ENCODE measurements around the gene TAF4. TPM values are rescaled to one million over a fixed set of nuclear protein-coding genes. Genes with fewer than 3 reads are reported as not detected.

The TAF4 gene
- total and polyA plus RNA-seq, 8 donors: 14.1 to 21.0 (median 17.1) TPM

DNA sequence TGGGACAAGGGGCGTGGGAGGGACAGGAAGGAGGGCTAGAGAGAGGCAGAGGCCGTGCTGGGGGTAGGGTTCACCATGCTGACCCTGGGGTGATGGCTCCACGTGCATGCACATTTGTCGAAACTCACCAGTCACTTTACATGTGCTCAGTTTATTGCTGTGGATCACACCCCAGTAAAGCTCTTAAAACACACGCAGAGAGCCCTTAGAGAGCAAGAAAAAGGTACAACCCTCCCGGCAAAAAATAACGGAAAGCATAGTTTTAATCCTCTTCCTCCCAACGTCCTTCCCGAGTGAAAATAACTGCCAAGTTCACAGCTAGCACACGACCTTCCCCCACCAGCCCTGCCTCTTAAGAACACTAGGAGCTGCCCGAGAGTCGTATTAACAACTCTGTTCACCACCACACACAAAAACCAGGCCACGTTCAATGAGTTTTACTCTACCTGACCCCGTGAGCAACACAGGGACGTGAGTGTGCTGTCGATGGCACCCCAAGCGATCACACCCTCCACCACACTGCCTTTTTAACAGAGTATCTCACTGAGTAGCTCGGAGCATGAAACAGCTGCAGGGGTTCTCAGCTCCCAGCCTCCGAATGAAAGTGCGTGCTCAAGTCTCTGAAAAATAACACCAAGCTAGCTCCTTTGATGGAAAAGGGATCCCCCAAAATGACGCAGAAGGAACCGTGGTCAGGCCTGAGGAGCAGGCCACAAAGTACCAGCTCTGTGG, 39.7 kb downstream of the TAF4 start:
- peak; percentile 77 for ATAC-seq
- H3K27me3 ChIP-seq: no peaks in the 10 kb centered on the region
- no peak overlapping the region for H3K27ac ChIP-seq
- H3K4me3 ChIP-seq: no peak overlapping the region
- H3K4me1 ChIP-seq: peaks cover 11 to 17% of the 10 kb centered on the region in 2 donors
- intact Hi-C loops (cut with DNase I): no loop called here
- H3K9me3 ChIP-seq: no peaks in the 10 kb centered on the region
- H3K36me3 ChIP-seq: no peaks in the 10 kb centered on the region
- TF ChIP-seq, protein P1, sequence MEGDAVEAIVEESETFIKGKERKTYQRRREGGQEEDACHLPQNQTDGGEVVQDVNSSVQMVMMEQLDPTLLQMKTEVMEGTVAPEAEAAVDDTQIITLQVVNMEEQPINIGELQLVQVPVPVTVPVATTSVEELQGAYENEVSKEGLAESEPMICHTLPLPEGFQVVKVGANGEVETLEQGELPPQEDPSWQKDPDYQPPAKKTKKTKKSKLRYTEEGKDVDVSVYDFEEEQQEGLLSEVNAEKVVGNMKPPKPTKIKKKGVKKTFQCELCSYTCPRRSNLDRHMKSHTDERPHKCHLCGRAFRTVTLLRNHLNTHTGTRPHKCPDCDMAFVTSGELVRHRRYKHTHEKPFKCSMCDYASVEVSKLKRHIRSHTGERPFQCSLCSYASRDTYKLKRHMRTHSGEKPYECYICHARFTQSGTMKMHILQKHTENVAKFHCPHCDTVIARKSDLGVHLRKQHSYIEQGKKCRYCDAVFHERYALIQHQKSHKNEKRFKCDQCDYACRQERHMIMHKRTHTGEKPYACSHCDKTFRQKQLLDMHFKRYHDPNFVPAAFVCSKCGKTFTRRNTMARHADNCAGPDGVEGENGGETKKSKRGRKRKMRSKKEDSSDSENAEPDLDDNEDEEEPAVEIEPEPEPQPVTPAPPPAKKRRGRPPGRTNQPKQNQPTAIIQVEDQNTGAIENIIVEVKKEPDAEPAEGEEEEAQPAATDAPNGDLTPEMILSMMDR (IDR thresholded peaks at IDR 0.05): peak; percentile 26 to 29
- DNase-seq: peak in 2 of 4 donors; percentile 8 to 56

DNA sequence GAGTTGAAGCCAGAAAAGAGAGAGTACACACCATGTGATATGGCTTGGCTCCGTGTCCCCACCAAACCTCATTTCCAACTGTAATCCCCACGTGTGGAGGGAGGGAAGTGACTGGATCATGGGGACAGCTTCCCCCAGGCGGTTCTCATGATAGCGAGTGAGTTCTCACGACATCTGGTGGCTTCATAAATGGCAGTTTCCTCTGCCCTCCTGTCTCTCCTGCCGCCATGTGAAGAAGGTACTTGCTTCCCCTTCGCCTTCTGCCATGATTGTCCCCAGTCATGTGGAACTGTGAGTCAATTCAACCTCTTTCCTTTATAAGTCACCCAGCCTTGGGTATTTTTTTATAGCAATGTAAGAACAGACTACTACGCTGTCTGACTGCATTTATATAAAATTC, 40.3 kb downstream of the TAF4 start:
- DNase-seq: peak in 1 of 4 donors; percentile 1
- Histone ChIP-seq H3K4me3 (no peak overlapping the region), H3K9me3 (no peaks in the 10 kb centered on the region), H3K36me3 (no peaks in the 10 kb centered on the region), H3K4me1 (peaks cover 11 to 13% of the 10 kb centered on the region in 2 donors), H3K27ac (no peak overlapping the region), H3K27me3 (no peaks in the 10 kb centered on the region)
- TF ChIP-seq, protein P1 (IDR thresholded peaks at IDR 0.05): no peak
- ATAC-seq: no peak
- intact Hi-C loops (cut with DNase I): no loop called here

DNA sequence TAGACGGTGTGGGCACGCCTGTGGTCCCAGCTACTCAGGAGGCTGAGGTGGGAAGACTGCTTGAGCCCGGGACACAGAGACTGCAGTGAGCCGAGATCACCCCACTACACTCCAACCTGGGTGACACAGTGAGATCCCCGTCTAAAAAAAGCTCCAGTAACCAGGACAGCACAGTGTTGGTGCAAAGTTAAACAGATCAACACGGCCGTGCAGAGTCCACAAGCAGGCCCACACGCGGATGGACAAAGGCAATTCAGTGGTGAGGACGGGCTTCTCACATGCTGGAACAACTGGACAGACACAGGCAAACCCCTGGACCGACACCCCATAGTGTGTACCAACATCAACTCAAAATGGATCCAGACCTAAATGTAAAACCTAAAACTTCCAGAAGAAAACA, 41.7 kb downstream of the TAF4 start:
- no peaks in the 10 kb centered on the region for H3K36me3 ChIP-seq
- H3K9me3 ChIP-seq: no peaks in the 10 kb centered on the region
- intact Hi-C loops (cut with DNase I): no loop called here
- TF ChIP-seq, protein P1 (IDR thresholded peaks at IDR 0.05): no peak
- DNase-seq (peak in 1 of 4 donors; percentile 15), ATAC-seq (no peak)
- H3K27me3 ChIP-seq: no peaks in the 10 kb centered on the region
- no peak overlapping the region for H3K27ac ChIP-seq
- H3K4me3 ChIP-seq: no peak overlapping the region
- peaks cover 11 to 13% of the 10 kb centered on the region in 2 donors for H3K4me1 ChIP-seq

DNA sequence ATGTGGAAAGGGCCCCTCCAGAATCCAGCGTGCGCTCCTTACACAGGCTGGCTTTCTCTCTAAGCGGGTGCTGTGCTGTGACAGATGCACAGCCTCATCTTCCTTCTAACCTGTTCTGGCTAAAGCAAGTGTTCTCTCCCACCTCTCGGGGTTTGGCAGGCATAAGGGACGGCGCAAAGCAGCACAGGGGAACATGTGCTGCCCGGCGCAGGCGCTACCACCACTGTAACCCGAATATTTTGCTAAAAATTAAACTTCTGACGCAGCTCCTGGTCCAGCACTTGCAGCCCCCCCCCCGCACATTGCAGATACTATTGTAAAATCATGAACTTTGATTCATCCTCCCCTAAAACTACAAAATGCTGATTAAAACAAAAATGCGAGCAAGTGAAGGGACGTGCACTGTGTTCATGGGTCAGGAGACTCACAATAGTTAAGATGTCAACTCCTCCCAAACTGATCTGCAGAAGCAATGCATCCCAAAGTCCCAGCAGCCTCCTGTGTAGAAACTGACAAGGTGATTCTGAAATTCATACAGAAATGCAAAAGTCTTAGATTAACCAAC, 43.0 kb downstream of the TAF4 start:
- H3K9me3 ChIP-seq: no peaks in the 10 kb centered on the region

More for the DNA sequence above, 43.0 kb downstream of the TAF4 start:
- DNase-seq (peak in 1 of 4 donors; percentile 19), ATAC-seq (no peak)
- Histone ChIP-seq H3K27me3 (no peaks in the 10 kb centered on the region), H3K27ac (no peak overlapping the region), H3K4me3 (no peak overlapping the region), H3K36me3 (no peaks in the 10 kb centered on the region), H3K4me1 (peaks cover 11 to 13% of the 10 kb centered on the region in 2 donors)
- TF ChIP-seq, protein P1 (IDR thresholded peaks at IDR 0.05): no peak
- intact Hi-C loops (cut with DNase I): no loop called here
